HFFc6 (cell line): Measurements from ENCODE around the gene IFNK. TPM values are rescaled to one million over a fixed set of nuclear protein-coding genes. Genes with fewer than 3 reads are reported as not detected.

Experiments used
- DNase-seq: peaks from one replicate; pipeline ENCODE4 v3.0.0-alpha.2; 2018
- H3K27ac Mint-ChIP-seq: 2 replicates; pipeline ENCODE4 v1.8.0; 2020; ENCODE audit warnings: mild to moderate bottlenecking, mixed read lengths
- H3K27me3 Mint-ChIP-seq: 2 replicates; pipeline ENCODE4 v1.8.0; 2021; ENCODE audit warnings: mild to moderate bottlenecking, moderate library complexity, mixed read lengths; ENCODE audit not compliant: insufficient read depth
- H3K36me3 Mint-ChIP-seq: 2 replicates; pipeline ENCODE4 v1.8.0; 2021; ENCODE audit warnings: low read depth, mixed read lengths
- H3K4me1 Mint-ChIP-seq: 2 replicates; pipeline ENCODE4 v1.8.0; 2020; ENCODE audit warnings: low read depth, mixed read lengths
- H3K4me3 Mint-ChIP-seq: 2 replicates; pipeline ENCODE4 v1.8.0; 2020; ENCODE audit warnings: mild to moderate bottlenecking, moderate library complexity, mixed read lengths
- H3K9me3 Mint-ChIP-seq: 2 replicates; pipeline ENCODE4 v1.8.0; 2020; ENCODE audit warnings: mild to moderate bottlenecking, mixed read lengths
- total RNA-seq, 6 experiments: library from RNA; stranded (reverse); fragmentation: NEBNext Ultra II Directional; extraction: Animal tissue kit (Norgen Biotek cat#: 25700); gene quantifications; 2 replicates in 1 of 6; 3 replicates in 5 of 6; pipeline ENCODE4 v1.2.3, GENCODE V29; 2021
- TF ChIP-seq, protein P1 (sequence below): fragments of 200-600 bp; sonication (generic); IDR thresholded peaks from 2 replicates; pipeline ENCODE4 v1.5.0; 2021; ENCODE audit warnings: antibody characterized with exemption, mild to moderate bottlenecking

The IFNK gene
- total RNA-seq, 6 experiments from 2014 or later = not detected

DNA sequence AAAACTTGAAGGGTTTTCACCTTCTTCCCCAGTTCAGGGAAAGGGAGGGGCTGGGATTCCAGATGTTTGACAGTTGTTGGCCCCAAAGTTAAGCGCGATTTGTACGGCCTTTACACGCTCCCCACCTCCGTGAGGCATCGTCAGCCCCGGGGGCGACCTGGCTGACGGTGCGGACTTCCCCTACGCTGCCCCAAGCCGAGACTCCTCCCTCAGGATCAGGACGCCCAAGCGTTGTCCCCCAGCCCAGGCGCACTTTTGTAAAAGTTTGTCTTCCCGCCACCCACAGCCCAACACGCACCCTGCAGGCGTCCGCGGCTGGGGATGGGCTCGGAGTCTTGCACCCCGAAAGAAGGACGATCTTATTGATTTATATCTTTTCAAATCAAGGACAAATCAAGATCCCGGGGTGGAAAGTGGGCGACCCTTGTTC lies 4.8 kb downstream of the IFNK start:
- TF ChIP-seq, protein P1, sequence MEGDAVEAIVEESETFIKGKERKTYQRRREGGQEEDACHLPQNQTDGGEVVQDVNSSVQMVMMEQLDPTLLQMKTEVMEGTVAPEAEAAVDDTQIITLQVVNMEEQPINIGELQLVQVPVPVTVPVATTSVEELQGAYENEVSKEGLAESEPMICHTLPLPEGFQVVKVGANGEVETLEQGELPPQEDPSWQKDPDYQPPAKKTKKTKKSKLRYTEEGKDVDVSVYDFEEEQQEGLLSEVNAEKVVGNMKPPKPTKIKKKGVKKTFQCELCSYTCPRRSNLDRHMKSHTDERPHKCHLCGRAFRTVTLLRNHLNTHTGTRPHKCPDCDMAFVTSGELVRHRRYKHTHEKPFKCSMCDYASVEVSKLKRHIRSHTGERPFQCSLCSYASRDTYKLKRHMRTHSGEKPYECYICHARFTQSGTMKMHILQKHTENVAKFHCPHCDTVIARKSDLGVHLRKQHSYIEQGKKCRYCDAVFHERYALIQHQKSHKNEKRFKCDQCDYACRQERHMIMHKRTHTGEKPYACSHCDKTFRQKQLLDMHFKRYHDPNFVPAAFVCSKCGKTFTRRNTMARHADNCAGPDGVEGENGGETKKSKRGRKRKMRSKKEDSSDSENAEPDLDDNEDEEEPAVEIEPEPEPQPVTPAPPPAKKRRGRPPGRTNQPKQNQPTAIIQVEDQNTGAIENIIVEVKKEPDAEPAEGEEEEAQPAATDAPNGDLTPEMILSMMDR = no peak
- Mint-ChIP-seq H3K4me3 (peak overlapping the region; percentile 76), H3K9me3 (no peaks in the 10 kb centered on the region), H3K4me1 (peaks cover 5% of the 10 kb centered on the region; the same call in 1 of the 2 replicates), H3K27ac (no peak overlapping the region), H3K27me3 (peaks cover 38% of the 10 kb centered on the region), H3K36me3 (no peaks in the 10 kb centered on the region)
- no peak for DNase-seq

DNA sequence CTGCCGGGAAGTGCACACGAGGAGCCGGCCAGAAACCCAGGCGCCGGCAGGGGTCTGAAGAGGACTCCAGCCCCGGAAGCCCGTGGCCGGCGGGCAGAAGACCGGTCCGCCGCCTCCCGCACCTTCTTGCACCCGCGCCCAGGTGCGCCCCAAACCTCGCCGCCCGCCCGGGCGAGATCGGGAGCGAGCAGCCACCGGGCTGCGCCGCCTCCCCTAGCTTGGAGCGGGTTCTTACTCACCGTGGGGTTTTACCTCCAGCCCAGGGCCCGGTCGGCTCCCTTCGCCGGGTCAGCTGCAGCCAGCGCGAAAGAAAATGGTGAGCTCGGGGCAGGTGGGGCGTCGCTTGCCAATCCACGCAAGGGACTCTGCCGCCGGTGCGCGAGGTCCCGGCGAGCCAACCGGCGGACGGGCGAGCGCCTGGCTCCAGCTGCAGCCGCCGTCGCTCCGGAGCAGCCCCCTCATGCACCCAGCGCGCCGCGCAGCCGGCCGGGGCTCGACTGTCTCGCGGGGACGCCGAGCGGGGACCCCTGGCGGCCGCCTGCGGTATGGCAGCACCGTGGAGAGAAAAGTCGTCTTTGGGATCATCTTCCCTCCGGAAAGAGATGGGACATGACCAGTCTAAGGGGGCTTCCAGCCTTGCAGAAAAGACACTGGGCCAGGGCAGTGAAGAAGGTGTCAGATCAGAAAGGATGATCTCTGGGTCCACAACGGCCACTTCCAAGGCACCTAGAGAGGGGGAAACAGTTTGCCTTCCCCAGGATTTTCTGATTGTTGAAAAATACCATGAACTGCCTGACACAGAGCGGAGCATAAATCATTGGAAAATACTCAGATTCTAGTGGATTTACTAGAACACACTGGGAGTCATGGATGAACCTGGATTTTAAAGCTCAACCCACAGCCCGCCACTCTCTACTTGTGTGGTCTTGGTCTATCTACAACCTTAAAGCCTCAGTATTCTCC lies 5.5 kb downstream of the IFNK start, which contains the start of gene MOB3B:
Gene MOB3B, minus strand, starts transcription at position 499 of the 963 bp plus-strand sequence. CDS start 74,264 bp downstream, outside the sequence.
- peak; percentile 41 for DNase-seq
- Mint-ChIP-seq H3K36me3 (no peaks in the 10 kb centered on the region), H3K4me1 (peaks cover 5% of the 10 kb centered on the region; the same call in 1 of the 2 replicates), H3K27ac (no peak within 1 kb of the TSS), H3K4me3 (peak within 1 kb of the TSS; percentile 76), H3K9me3 (no peaks in the 10 kb centered on the region), H3K27me3 (peaks cover 44% of the 10 kb centered on the region)
- TF ChIP-seq, protein P1 = peak; percentile 98

DNA sequence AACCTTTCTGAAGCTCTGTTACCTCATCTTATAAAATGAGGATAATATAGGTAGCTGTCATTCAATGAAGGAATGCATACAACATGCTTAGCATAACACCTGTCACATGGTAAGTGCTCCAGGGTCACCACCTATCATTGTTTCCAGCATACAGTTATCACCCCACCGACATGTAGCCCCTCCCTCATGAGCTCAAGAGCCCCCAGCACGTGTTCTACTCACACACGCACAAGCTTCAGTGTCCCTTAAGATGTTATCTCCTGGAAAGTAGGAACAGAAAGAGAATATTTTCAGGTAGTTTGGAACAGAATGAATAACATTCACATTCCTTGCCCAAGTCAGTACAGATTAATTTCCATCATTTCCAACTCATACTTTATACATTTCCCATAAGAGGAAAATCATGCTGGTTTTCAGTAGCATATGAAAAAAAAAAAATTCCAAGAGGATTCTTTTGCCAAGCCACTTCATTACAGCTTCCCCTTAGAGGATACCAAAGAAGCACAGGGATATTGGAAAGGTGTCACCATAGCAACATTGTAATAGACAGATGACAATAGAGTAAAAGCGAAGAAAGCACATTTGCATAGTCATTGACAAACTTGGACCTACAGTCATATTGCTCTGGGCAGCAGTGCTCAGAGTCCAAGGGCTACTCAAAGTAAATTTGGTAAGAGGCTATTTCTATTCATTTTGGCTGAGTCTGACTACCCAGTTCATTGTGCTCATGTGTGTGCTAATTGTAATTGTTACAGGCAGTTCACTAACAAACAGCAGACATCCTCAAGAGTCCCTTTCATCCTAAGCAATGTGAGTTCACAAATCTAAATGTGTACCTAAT lies 7.0 kb downstream of the IFNK start:
- no peak for DNase-seq
- Mint-ChIP-seq H3K4me1 (peaks cover 5% of the 10 kb centered on the region; the same call in 1 of the 2 replicates), H3K4me3 (no peak overlapping the region), H3K27ac (no peak overlapping the region), H3K36me3 (no peaks in the 10 kb centered on the region), H3K27me3 (peaks cover 36% of the 10 kb centered on the region), H3K9me3 (no peaks in the 10 kb centered on the region)
- TF ChIP-seq, protein P1 = no peak

DNA sequence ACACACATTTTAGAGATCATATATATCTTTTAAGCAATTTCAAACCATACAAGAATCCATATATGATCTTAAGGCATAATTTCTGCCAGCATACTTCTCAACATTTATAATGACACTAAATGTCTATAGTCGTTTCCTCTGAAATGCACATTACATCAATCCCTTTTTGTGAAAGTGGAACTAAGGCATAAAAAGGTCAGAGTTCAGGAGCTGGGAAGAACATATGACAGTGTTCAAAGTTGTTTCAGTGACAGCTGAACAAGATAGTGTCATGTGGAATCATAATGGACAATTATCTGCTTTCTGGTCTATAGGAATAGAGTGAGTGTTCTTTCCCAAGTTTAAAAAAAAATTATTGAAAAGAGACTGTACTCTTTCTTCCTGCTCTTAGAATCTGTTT lies 8.0 kb downstream of the IFNK start:
- no peak overlapping the region for H3K27ac Mint-ChIP-seq
- TF ChIP-seq, protein P1 = no peak
- no peaks in the 10 kb centered on the region for H3K9me3 Mint-ChIP-seq
- peaks cover 34% of the 10 kb centered on the region for H3K27me3 Mint-ChIP-seq
- no peak for DNase-seq
- no peak overlapping the region for H3K4me3 Mint-ChIP-seq
- no peaks in the 10 kb centered on the region for H3K36me3 Mint-ChIP-seq
- peaks cover 5% of the 10 kb centered on the region; the same call in 1 of the 2 replicates for H3K4me1 Mint-ChIP-seq

DNA sequence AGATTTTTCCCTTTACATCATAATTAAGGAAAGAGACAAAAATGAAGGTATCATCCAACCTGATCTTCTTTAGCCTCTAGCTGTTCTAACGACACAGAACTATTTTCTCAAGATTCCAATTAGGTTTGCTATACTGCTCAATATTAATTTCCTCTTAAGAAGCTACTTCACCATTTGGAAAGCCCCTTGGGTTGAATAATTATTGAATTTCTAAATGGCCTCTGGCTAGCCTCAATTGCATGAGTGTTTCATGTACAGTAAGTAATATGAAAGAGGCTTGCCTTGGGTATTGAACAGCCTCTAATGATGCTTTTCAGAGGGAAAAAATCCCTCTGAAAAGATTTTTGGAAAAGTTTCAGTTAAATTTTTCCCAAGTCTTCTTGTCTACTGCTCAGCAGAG lies 9.2 kb downstream of the IFNK start:
- Mint-ChIP-seq H3K4me3 (no peak overlapping the region), H3K4me1 (peaks cover 1% of the 10 kb centered on the region; the same call in 1 of the 2 replicates), H3K9me3 (no peaks in the 10 kb centered on the region), H3K27me3 (peaks cover 22% of the 10 kb centered on the region), H3K27ac (no peak overlapping the region), H3K36me3 (no peaks in the 10 kb centered on the region)
- TF ChIP-seq, protein P1 = no peak
- DNase-seq = no peak
